Right lobe of liver (tissue), 6 donors: ENCODE measurements around the gene FANCF. TPM values are rescaled to one million over a fixed set of nuclear protein-coding genes. Genes with fewer than 3 reads are reported as not detected.

Experiments
- ATAC-seq, 4 donors: fragments of 200-7000 bp; cut with Tn5 transposase; one replicate each; pipeline ENCODE4 v1.9.1; 2020; ENCODE audit warnings: mild to moderate bottlenecking in 4 of 4, moderate library complexity in 4 of 4
- DNase-seq, 3 donors: peaks; one replicate each; pipeline ENCODE4 v3.0.0-alpha.2; 2020
- H3K27ac ChIP-seq, 3 donors: fragments of 200-600 bp; one replicate each; pipeline ENCODE4 v1.8.0; 2022
- H3K27me3 ChIP-seq, 2 donors: fragments of 200-600 bp; one replicate each; pipeline ENCODE4 v1.8.0; 2022
- H3K36me3 ChIP-seq, 4 donors: fragments of 200-600 bp; sonication (generic) in 1 of 4; one replicate each; pipeline versions ENCODE4 v1.5.1 to v1.8.0; 2017 to 2022; ENCODE audit warnings: control low read depth in 1 of 4
- H3K4me1 ChIP-seq, 4 donors: fragments of 200-600 bp; sonication (generic) in 1 of 4; one replicate each; pipeline versions ENCODE4 v1.5.1 to v1.8.0; 2017 to 2022; ENCODE audit warnings: control low read depth in 1 of 4
- H3K4me3 ChIP-seq, 3 donors: fragments of 200-600 bp; one replicate each; pipeline ENCODE4 v1.8.0; 2022
- H3K9me3 ChIP-seq, 4 donors: fragments of 200-600 bp; sonication (generic) in 1 of 4; one replicate each; pipeline versions ENCODE4 v1.5.1 to v1.8.0; 2017 to 2022; ENCODE audit warnings: control low read depth in 1 of 4
- CTCF ChIP-seq, 4 donors: fragments of 200-600 bp in 3 of 4; fragments of 450-650 bp in 1 of 4; IDR thresholded peaks; one replicate each; pipeline versions ENCODE4 v1.5.1 to v1.8.0; 2016 to 2022; ENCODE audit warnings: antibody characterized with exemption in 4 of 4, mild to moderate bottlenecking in 2 of 4
- POLR2A ChIP-seq: fragments of 450-650 bp; IDR thresholded peaks from one replicate; pipeline ENCODE4 v1.6.1; 2017; ENCODE audit warnings: antibody characterized with exemption, mild to moderate bottlenecking
- WGBS: methylation state at CpG from one replicate; pipeline ENCODE4 v1.1.6; 2018; ENCODE audit warnings: low coverage, low lambda C conversion rate; ENCODE audit not compliant: insufficient coverage; ENCODE audit errors: missing lambda C conversion rate; 5-methylcytosine and 5-hydroxymethylcytosine counted together
- intact Hi-C, 2 donors: fragments of 100-400 bp; cut with DNase I; formaldehyde crosslinking; loops; one replicate each; pipeline versions ENCODE4 v1.11.2 to v1.14.1; 2022
- total RNA-seq, 6 experiments: library from RNA; depleted of rRNA in 2 of 6; stranded (reverse); fragments of >200 nt in 2 of 6; fragmentation: NEBNext Ultra II Directional in 3 of 6; extraction: Animal tissue kit (Norgen Biotek cat#: 25700) in 3 of 6; gene quantifications; one replicate each; pipeline versions ENCODE4 v1.1.0 to v1.2.4, GENCODE V29; 2016 to 2023
- donor health status: DM: no; HTN: yes; CAD: no.
- donor health status: DM: no; HTN: no; CAD: no.
- donor health status: DM: no; HTN: no; CAD: no.
- donor health status: DM: no; HTN: yes; CAD: no.
- donor health status: DM: no; HTN: yes; CAD: no.

FANCF gene
- total RNA-seq, 6 experiments from 2014 or later: 4.1 to 5.1 (median 4.6) TPM

- Histone ChIP-seq H3K4me1 (no peaks in the 10 kb centered on the region), H3K27ac (no peak overlapping the region), H3K27me3 (no peaks in the 10 kb centered on the region), H3K9me3 (no peaks in the 10 kb centered on the region), H3K36me3 (no peaks in the 10 kb centered on the region), H3K4me3 (no peak overlapping the region)
- intact Hi-C loops: no loop called here
- ATAC-seq (no peak), DNase-seq (no peak)
- no peak for TF ChIP-seq CTCF (IDR thresholded peaks at IDR 0.05)
- TF ChIP-seq POLR2A: no peak
- 85% methylated on average over 2 of the region's 2 CpGs for WGBS
These were observed 15.2 kb upstream of the FANCF start for GRCh38 chr11:22640862-22641261.

- H3K9me3 ChIP-seq: no peaks in the 10 kb centered on the region
- H3K27ac ChIP-seq: peak overlapping the region in 1 of 3 donors; percentile 24
- H3K4me1 ChIP-seq: peaks cover 0 to 8% (median 0%) of the 10 kb centered on the region in 4 donors
- 0% methylated on average over 1 of the region's 1 CpG for WGBS
- ATAC-seq: peak in 1 of 4 donors; percentile 14
- TF ChIP-seq CTCF (IDR thresholded peaks at IDR 0.05): no peak
- no peak for TF ChIP-seq POLR2A
- H3K4me3 ChIP-seq: no peak overlapping the region
- H3K36me3 ChIP-seq: no peaks in the 10 kb centered on the region
- intact Hi-C loops: no loop called here
- H3K27me3 ChIP-seq: no peaks in the 10 kb centered on the region
- no peak for DNase-seq
These were observed 10.1 kb upstream of the FANCF start for GRCh38 chr11:22635689-22636088.

- Histone ChIP-seq H3K9me3 (no peaks in the 10 kb centered on the region), H3K27me3 (no peaks in the 10 kb centered on the region), H3K4me1 (peaks cover 0 to 8% (median 0%) of the 10 kb centered on the region in 4 donors), H3K27ac (peak overlapping the region in 1 of 3 donors; percentile 24), H3K4me3 (no peak overlapping the region), H3K36me3 (no peaks in the 10 kb centered on the region)
- peak; percentile 55 to 61 (median 58) for DNase-seq
- peak; percentile 64 to 83 (median 74) for ATAC-seq
- intact Hi-C loops: no loop called here
- TF ChIP-seq CTCF (IDR thresholded peaks at IDR 0.05) (no peak), POLR2A (no peak)
- WGBS: 38% methylated on average over 1 of the region's 3 CpGs
These were observed 9.4 kb upstream of the FANCF start for GRCh38 chr11:22634897-22635629.

GRCh38 chr11:22633354-22633902 lies 7.8 kb upstream of the FANCF start:
- Histone ChIP-seq H3K27me3 (no peaks in the 10 kb centered on the region), H3K27ac (no peak overlapping the region), H3K9me3 (no peaks in the 10 kb centered on the region), H3K4me3 (no peak overlapping the region), H3K4me1 (peaks cover 0 to 8% (median 0%) of the 10 kb centered on the region in 4 donors), H3K36me3 (no peaks in the 10 kb centered on the region)
- DNase-seq (no peak), ATAC-seq (no peak)
- intact Hi-C loops: no loop called here
- no peak for TF ChIP-seq POLR2A
- peak in 2 of 4 donors; percentile 10 to 11 for TF ChIP-seq CTCF (IDR thresholded peaks at IDR 0.05)
